ENCODE data around the gene CSH1. TPM values are rescaled to one million over a fixed set of nuclear protein-coding genes. Genes with fewer than 3 reads are reported as not detected.

The CSH1 gene
- total RNA-seq = not detected in 2 replicates

DNA sequence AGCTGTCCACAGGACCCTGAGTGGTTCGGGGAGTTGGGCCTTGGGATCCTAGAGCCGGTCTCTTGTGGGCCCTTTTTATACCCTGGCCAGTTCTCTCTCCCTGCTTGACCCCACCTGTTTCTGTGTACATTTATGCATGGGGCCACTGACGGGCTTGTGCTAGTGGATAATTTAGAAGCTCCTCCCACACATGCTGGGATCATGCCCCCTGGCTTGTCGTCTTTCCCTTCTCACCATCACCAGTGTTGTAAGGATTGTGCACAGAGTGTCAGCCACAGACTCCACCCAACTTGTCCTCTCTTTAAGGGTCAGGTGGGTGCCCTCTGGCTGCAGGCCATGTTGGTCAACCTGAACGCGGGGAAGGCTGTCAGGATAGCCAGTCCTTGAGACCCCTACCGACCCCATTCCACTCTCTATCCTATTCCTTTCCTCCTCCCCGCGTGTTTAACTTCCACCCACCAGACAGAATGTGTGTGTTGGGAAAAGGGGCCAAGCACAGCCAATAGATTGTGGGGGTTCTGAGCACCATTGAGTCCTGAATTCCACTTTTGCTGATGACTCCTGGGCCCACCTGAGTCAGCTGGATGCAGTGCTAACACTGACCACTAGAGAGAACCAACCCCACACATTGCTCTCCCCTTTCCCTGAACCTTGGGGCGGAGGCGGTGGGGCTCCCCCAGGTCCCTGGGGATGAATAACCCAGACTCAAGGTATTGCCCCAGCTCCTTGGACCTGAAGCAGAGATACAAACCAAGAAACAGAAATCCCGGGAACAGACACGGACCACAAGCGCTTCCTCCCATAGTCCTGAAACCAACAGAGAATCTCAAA, at the start of gene CSH1:
CSH1 (minus strand) TSS at position 51 of the 831 bp plus-strand sequence. CDS start 63 bp downstream, outside the sequence.

DNA sequence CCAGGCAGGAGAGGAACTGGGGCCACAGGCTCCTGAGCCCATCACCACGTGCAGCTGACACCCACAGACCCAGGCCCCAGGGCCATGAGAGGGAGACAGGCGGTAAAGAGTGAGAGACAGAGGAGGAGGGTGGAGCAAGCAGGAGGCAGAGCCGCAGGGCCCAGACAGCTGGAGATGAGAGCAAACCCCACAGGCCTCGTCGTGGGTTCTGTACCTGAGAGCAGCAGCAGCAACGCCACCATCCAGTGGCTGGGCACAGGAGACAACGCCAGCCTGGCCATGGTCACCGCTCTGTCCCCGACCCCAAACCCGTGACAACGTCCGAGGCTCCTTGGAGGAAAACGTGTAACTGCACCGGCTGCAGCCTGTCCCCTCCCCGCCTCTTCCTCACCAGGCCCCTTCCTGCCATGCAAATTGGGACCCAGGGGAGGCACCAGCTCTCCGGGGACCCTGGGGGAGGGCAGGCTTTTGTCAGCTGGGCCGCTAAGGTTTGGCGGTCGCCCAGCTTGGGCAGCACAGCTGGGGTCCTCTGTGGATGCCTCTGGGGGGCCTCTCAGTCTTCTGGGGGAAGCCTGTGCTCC, 35.7 kb upstream of the CSH1 start, which contains the start of gene CD79B:
CD79B (minus strand) TSS at position 351 of the 581 bp plus-strand sequence; CDS start at position 281, 70 bp downstream.

DNA sequence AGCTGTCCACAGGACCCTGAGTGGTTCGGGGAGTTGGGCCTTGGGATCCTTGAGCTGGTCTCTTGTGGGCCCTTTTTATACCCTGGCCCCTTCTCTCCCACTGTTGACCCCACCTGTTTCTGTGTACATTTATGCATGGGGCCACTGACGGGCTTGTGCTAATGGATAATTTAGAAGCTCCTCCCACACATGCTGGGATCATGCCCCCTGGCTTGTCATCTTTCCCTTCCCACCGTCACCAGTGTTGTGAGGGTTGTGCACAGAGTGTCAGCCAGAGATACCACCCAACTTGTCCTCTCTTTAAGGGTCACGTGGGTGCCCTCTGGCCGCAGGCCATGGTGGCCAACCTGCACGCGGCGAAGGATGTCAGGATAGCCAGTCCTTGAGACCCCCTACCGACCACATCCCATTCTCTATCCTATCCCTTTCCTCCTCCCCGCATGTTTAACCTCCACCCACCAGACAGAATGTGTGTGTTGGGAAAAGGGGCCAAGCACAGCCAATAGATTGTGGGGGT, 22.5 kb upstream of the CSH1 start, which contains the start of gene GH1:
GH1 (minus strand) TSS at position 51 of the 517 bp plus-strand sequence. CDS start 63 bp downstream, outside the sequence.

DNA sequence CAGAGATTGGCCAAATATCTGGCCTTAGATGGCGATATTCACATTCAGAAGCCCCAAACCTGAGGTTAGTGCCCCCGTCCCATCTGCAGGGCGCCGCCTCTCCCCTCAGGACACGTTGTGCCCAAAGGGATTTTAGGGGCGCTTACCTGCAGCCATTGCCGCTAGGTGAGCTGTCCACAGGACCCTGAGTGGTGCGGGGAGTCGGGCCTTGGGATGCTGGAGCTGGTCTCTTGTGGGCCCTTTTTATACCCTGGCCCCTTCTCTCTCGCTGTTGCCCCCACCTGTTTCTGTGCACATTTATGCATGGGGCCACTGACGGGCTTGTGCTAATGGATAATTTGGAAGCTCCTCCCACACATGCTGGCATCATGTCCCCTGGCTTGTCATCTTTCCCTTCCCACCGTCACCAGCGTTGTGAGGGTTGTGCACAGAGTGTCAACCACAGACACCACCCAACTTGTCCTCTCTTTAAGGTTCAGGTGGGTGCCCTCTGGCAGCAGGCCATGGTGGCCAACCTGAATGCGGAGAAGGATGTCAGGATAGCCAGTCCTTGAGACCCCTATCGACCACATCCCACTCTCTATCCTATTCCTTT, 14.8 kb upstream of the CSH1 start, which contains the start of gene CSHL1:
CSHL1 (minus strand) TSS at position 218 of the 595 bp plus-strand sequence; CDS start at position 156, 62 bp downstream.

DNA sequence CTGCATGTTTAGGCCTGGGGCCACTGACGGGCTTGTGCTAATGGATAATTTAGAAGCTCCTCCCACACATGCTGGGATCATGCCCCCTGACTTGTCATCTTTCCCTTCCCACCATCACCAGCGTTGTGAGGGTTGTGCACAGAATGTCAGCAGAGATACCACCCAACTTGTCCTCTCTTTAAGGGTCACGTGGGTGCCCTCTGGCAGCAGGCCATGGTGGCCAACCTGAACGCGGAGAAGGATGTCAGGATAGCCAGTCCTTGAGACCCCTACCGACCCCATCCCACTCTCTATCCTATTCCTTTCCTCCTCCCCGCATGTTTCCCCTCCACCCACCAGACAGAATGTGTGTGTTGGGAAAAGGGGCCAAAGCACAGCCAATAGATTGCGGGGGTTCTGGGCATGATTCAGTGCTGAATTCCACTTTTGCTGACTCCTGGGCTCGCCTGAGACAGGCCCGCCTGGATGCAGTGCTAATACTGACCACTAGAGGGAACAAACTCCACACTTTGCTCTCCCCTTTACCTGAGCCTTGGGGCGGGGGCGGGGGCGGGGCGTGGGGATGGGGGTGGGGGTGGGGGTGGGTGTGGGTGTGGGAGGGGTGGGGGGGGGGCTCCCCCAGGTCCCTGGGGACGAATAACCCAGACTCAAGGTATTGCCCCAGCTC, 14.3 kb downstream of the CSH1 start, which contains the start of gene GH2:
GH2 (minus strand) TSS at position 10 of the 667 bp plus-strand sequence. CDS start 143 bp downstream, outside the sequence.

DNA sequence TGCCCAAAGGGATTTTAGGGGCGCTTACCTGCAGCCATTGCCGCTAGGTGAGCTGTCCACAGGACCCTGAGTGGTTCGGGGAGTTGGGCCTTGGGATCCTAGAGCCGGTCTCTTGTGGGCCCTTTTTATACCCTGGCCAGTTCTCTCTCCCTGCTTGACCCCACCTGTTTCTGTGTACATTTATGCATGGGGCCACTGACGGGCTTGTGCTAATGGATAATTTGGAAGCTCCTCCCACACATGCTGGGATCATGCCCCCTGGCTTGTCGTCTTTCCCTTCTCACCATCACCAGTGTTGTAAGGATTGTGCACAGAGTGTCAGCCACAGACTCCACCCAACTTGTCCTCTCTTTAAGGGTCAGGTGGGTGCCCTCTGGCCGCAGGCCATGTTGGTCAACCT, 22.8 kb downstream of the CSH1 start, which contains the start of gene CSH2:
CSH2 (minus strand) TSS at position 101 of the 400 bp plus-strand sequence; CDS start at position 38, 63 bp downstream.

Small RNA genes lying within 50 kb of the gene (small RNA-seq; reads per million reads assigned to genes)
- gene AC040958.1 (not detected), gene AC127029.1 (not detected), gene GH1 (not detected)

Other genes with a start within 250 kb of the CSH1 start
- 2.2 and 2.7 TPM in 2 replicates for gene LIMD2, start 196.4 kb downstream of the CSH1 start, total RNA-seq
- gene STRADA, start 154.8 kb downstream of the CSH1 start, total RNA-seq = 31.2 and 37.6 TPM in 2 replicates
- 68.4 and 72.0 TPM in 2 replicates for gene CCDC47, start 123.0 kb downstream of the CSH1 start, total RNA-seq
- gene DDX42, start 122.4 kb downstream of the CSH1 start, total RNA-seq = 79.3 and 89.4 TPM in 2 replicates
- 69.6 and 74.1 TPM in 2 replicates for gene PSMC5, start 69.1 kb downstream of the CSH1 start, total RNA-seq
- 41.1 and 46.3 TPM in 2 replicates for gene FTSJ3, start 68.9 kb downstream of the CSH1 start, total RNA-seq
- gene SMARCD2, start 53.9 kb downstream of the CSH1 start, total RNA-seq = 65.2 and 77.0 TPM in 2 replicates
- not detected in 2 replicates for gene CSH2, start 22.9 kb downstream of the CSH1 start, total RNA-seq
- gene GH2, start 14.6 kb downstream of the CSH1 start, total RNA-seq = not detected in 2 replicates
- gene CSHL1, start 14.7 kb upstream of the CSH1 start, total RNA-seq = not detected in 2 replicates
- not detected in 2 replicates for gene GH1, start 22.3 kb upstream of the CSH1 start, total RNA-seq
- gene CD79B, start 35.8 kb upstream of the CSH1 start, total RNA-seq = 7.5 and 14.1 TPM in 2 replicates
- 0.13 TPM in 1 of 2 replicates, not detected in the other for gene SCN4A, start 76.3 kb upstream of the CSH1 start, total RNA-seq
- gene PRR29, start 101.8 kb upstream of the CSH1 start, total RNA-seq = 0.32 and 0.39 TPM in 2 replicates
- gene ICAM2, start 124.1 kb upstream of the CSH1 start, total RNA-seq = 5.1 and 8.3 TPM in 2 replicates
- 7.3 and 9.4 TPM in 2 replicates for gene ERN1, start 233.6 kb upstream of the CSH1 start, total RNA-seq

Data from articular chondrocyte of knee joint (primary cell).